GM19099 (cell line): ENCODE results near the gene IP6K1.

ENCODE experiments used
- POLR2A ChIP-seq: IDR thresholded peaks from 3 replicates; pipeline ENCODE4 v1.6.1; 2011; ENCODE audit warnings: low read depth; ENCODE audit not compliant: insufficient read length; ENCODE audit errors: extremely low read depth

IP6K1 gene

GRCh38 chr3:49801160-49801559, 14.8 kb upstream of the IP6K1 start:
- no peak for TF ChIP-seq POLR2A

- TF ChIP-seq POLR2A, result no peak
These were observed 13.4 kb upstream of the IP6K1 start, which contains the start of gene CDHR4 for GRCh38 chr3:49799761-49800160. Gene CDHR4 (minus strand): TSS chr3:49799873. CDS start chr3:49799812, 61 bp downstream.

GRCh38 chr3:49799105-49799504, 12.8 kb upstream of the IP6K1 start:
- no peak for TF ChIP-seq POLR2A

DNA sequence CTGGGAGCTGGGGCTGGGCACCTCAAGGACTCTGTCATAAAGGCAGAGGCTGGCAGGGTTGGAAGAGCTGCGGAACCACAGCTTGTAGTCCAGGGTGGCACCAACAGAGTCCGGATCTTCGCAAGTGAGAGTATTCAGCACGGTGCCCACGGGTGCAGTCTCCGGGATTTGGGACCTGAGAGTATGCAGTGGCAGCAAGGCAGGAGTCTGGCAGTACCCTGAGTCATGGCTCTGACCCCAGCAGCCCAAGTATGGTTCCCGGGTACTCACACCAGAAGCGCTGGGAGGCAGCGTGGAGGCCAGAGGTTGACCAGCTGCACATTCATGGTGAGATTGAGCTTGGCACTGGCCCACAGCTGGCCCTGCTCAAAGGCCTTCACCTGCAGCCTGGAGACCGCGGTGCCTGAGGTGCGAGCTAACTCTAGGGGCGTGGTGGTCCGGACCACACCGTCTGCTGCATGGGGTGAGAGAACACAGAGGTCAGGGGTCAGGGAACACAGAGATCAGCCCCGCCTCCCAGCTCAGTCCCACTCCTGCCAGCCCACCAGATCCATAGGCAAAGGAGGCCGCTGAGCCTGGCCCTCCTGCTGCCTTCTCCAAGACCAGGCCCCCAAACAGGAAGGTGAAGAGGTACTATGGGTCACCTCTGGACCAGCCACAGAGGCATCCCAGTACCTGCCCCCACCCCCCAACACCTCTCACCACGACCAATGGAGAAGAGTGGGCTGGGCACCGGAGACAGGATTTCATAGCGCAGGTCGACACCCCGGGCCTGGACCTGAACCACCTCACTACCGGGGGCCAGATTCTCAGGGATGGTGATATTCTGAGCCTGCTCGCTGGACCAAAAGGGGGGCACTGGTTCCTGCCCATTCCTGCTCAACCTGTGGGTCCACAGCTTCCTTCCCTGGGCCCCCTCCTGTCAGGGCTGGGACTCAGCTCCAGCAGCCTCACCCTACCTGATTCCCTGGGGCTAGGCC, 8.9 kb upstream of the IP6K1 start:
- TF ChIP-seq POLR2A, result no peak

GRCh38 chr3:49794431-49794830, 8.1 kb upstream of the IP6K1 start:
- TF ChIP-seq POLR2A, result no peak

- no peak for TF ChIP-seq POLR2A
These were observed 7.2 kb upstream of the IP6K1 start for GRCh38 chr3:49793486-49794085.

DNA sequence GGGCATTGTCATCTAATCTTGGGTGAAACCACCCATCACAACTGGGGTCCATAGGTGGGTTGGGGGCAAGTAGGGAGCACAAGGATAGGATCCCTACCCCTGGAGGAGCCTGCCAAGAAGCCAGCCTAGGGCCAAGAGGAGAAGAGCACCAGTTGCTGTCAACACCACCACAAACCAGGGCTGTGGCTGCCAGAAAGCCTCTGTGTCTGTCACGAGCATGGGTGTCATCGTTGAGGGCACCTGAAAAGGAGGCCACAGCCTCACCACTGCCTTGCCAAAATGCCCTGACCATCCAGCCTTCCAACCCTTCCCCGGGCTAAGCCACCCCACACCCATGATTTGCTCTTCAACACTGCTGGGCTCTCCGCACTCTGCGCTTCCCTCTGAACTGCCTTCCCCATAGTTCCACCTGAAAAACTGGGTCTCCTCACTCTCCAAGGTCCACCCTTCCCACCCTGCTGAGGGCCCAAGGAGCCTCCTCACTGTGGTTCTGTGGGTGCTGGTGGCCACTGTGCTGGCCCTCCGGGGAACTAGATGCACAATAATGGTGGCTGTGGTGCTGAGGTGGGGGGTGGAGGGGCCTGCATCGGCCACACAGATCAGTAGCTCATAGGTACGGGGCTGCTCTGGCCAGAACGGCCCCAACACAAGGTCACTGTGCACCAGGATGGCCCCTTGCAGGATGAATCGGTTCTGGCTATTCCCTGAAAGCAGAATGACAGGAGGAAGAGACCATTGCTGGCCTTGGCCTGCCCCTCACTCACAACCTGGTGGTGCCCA, 6.2 kb upstream of the IP6K1 start:
- no peak for TF ChIP-seq POLR2A

- no peak for TF ChIP-seq POLR2A
These were observed 5.2 kb upstream of the IP6K1 start for GRCh38 chr3:49791571-49791970.

DNA sequence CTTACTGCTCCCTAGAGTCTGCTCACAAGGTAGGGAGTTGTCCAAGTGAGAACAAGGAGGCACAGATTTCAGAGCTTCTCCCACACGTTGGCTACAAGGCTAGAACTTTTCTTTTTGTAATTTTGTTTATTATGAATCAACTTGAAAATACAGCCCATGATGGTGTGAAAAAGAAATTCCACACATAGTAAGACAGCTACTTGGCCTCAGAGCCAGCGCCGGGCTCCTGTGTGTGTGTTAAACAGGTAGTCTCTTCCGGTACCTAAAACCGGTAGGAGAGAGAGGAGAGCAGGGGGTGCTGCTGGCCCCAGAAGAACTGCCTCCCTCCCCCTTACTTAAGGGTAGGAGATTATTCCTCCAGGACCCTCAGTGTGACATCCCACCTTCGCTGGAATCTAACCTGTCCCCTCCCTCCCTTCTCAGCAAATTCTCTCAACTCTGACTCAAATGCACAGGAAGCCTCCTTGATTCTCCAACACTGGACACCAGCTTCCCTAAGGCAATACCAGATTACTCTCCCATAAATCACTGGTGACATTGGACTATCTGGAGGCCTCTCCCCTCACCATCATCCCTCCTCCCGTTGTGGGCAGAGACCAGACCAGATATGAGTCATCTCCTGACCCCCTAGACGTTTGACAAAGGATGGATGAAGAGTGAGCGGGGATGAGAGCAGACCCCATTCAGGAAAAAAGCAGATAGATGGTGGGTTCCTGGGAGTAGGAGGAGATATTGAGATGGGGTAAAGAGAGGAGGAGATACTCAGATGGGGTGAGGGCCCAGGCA, 4.5 kb upstream of the IP6K1 start:
- no peak for TF ChIP-seq POLR2A

- TF ChIP-seq POLR2A, result no peak
These were observed 1.7 kb upstream of the IP6K1 start for GRCh38 chr3:49788056-49788455.

- TF ChIP-seq POLR2A, result no peak
These were observed 1.2 kb upstream of the IP6K1 start for GRCh38 chr3:49787536-49787935.

DNA sequence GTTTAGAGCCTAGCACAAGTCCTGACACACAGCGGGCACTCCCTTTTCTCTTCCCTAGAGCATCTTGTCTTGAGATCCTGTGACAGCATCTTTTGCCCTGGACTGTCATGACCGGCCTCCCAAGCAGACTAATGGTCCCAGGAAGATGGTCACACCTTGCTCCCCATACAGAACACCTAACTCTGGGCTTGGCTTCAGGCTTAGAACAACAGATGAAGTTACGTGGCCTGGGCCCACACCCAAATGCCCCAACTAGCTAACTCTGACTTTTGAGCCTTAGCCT, 781 bp upstream of the IP6K1 start:
- no peak for TF ChIP-seq POLR2A

DNA sequence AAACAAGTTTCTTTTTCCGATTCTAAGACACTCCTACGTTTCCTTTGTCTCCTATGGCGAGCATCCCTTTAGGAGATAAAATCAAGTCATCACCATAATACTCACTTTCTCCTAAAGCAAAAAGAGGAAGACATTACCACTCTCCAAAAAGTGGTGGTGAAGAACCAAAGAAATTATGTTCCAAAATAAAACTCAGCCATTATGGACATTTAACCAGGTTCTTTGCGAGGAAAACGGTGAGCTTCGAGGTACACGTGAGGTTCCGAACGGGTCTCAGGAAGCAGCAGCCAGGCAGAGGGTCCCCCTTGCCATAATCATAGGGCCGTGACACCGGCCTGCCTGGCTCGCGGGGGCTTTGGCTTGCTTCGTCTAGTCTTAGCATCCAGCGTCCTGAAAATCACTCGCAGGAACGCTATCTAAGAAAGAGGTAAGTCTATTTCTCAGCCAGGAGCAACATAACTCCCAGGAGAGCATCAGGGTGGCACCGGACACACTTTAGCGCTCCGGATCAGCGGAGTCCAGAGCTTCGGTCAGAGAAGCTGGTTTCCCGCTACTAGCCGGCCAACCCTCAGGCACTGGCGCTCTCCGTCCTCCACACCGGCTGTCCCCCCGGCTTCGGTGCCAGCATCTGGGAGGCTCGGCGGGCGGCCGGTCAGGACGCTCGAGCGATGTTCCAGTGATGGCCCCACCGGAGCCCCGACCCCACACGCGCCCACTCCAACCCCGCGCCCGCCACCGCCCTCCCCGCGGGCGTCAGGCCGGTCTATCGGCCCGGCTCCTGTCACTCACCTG, 581 bp downstream of the IP6K1 start:
- no peak for TF ChIP-seq POLR2A
